Measurements from ENCODE around the gene GRID1.
"Not testable (repeated sequence)": the region's sequence is repeated elsewhere in the genome, so short reads cannot be mapped to it uniquely, and the experiment has no call there.

The GRID1 gene

DNA sequence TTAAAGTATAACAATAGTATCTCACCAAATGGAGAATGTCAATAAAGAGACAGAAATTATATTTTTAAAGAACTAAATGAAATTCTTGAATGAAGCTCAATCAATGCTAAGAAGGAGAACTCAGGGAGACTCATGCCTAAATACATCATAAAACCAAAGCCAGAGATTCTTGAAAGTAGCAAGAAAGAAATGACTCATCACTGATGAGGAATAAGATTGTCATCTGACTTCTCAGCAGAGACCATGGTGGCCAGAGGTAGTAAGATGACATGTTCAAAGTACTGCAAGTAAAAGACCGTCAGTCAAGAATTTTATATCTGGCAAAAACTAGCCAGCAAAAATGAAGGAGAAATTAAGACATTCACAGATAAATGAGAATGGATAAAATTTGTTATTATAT is 399.0 kb downstream of the GRID1 start:
- DNase-seq = no peak

DNA sequence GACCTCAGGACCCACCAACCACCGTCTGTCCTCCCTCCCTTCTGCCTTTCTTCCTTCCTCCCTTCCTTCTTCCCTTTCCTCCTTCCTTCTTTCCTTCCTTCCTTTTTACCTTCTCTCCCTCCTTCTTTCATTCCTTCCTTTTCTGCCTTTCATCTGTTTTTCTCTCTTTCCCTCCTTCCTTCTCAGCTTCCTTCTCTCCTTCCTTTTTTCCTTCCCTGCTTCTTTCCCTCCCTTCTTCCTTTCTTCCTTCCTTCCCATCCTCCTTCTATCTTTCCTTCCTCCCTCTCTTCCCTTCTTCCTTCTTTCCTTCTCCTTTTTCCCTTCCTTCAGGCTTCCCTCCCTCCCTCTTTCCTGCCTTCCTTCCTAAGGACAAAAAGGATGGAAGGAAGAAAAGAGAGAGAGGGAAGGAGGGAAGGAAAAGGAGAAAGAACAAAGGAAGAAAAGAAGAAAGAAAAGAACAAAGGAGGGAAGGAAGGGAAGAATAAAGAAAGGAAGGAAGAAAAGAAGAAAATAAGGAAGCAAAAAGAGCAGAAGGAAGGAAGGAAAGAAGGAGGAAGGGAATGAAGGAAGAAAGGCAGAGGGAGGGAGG is 405.0 kb downstream of the GRID1 start:
- no peak for DNase-seq

DNA sequence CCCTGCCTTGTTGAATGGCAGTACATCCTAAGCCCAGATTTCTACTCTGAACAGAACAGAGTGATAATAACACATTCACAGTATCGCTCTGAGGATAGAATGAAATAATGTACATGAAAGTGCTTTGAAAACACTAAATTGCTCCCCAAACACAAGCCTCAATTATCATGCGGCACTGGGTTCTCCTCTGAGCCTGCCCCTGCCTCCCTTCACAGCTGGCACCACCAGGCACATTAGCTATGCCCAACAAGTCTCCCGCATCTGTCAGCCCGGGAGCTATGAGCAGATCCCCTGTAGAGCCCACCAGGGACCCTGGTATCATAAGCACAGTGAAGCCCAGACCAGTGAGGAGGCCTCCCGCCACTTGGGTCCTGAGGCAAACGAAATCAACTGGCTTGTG is 405.5 kb downstream of the GRID1 start:
- no peak for DNase-seq

DNA sequence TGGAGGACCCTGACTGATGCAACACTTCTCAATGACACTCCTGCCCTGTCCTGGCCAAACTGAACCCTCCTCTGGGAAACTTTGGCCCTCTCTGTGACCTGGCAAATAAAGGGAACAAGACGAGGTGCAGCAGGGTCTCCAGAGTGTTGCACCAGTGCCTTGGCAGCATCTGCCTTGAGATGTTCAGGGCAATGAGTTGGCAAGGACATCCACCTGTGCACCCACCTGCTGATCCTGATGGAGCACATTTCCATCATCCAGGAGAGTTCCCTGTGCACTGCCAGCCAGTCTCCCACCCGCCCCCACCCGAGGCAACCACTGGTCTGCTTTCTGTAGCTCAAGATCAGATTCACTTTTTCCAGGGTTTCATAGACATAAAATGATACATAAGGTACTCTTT is 407.4 kb downstream of the GRID1 start:
- DNase-seq = no peak

DNA sequence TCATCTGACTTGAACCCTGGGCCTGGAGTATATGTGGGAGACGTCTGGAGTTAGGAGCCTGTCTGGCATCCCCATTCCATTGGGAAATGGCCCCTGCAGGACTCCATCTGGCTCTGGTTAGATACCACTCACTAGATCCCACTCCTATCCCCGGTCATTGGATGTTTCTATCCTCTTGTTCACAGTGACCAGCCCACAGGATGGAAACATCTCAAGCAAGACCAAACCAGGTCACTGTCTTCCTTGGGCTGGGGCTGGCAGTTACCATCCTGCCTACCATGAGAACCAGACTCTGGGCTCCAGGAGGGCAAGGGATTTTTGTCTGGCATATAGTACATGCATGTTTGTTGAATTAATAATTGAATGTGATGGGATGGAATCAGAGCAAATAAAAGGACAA is 415.7 kb downstream of the GRID1 start:
- DNase-seq = no peak

DNA sequence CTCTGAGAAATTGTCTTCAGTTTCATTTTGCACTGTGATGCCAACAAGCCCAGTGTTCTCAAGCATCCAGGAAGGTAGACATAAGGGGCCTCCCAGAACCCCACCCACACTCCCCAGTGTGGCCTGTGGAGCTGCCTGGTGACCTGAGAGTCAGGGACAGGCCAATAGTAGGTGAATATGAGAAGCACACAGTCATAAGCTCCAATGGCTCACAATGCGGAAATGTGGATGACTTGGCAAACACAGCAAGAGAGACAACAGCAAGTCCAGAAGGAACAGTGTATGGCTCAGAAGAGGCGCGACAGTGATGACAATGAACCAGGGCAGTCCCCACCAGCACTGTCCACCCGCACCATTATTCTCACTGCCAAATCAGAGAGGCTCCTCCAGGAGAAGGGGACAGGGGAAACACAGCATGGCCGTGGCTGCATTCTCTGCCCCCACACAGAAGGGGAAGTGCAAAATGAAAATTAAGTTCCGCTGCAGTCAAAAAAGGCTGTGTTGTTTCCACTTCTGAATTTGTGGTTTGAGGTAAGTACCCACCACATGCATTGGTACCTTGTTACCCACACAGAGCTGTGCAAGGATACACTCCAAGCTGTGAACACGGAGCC is 419.8 kb downstream of the GRID1 start:
- DNase-seq = no peak

DNA sequence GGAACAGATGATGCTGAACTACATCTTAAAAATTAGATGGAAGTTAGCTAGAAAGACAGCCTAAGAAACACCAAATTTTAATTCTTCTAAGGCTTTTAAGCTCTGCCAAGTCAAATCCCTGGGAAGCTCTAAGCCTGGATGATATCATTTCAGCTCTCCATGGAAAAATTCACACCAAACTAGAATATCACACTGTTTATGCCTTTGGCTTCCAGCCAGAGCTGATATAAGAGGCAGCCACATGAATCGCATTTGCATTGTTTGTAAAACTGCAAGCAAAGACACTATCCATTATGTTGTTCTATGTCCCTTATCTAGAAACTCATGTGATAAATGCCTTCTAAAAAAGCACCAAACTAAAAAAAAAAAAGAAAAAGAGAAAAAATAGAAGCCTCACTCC is 430.4 kb downstream of the GRID1 start:
- no peak for DNase-seq

DNA sequence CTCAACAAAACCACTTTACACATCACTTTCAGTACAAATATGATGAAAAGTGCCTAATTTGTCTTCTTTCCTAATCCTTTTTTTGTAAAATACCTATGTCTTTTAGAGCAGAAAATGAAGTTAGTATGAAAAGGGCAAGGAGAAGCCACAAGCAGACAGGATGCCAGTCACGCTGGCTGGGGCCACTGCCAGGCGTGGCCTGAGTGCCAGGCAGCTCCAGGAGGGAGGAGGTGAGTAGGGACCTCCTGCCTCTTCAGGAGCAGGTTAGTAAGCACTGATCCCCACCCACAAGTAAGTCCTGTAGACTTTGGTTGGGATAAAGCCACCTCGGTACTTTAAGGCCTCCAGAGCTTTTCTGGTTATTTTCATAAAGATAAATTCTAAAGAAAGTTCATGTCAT is 432.0 kb downstream of the GRID1 start:
- DNase-seq = no peak

DNA sequence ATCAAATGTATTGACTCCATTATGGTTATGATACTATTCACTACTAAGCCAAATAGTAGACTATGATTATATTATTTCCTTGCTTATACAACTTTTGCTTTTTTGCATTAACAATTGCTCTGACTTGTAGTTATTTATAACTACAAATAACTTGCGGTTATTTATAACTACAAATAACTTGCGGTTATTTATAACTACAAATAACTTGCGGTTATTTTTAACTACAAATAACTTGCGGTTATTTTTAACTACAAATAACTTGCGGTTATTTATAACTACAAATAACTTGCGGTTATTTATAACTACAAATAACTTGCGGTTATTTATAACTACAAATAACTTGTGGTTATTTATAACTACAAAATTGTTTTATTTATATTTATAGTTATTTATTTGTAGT is 436.6 kb downstream of the GRID1 start:
- not testable (repeated sequence) for DNase-seq

DNA sequence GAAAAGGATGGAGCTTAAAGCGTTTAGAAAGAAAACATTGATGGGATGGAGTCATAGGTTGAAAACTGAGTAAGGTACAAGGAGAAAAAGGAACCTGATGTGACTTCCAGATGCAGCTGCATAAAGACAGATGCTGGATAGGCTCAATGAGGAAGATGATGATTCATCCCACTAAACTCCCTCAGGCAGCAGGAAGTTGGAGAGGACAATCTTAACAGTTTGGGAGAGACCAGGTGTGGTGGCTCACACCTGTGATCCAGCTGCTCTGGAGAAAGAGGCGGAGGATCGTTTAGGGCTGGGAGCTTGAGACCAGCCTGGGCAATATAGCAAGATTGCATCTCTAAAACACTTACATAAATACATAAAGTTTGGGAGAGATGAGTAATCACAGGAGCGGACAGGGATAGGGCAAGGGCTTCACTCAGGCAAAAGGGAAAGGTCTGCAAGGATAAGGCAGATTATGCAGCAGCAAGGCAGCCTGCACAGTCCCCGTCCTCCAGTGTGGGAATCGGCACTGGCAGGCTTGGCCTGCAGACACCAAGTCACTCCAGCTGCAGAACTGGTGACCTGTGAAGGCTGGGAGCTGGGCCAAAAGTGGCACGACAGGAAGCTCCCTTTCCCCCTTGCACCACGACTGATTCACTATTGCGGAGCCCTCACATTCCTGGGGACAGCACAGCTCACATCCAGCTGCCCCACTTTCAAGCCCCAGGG is 438.5 kb downstream of the GRID1 start:
- no peak for DNase-seq

DNA sequence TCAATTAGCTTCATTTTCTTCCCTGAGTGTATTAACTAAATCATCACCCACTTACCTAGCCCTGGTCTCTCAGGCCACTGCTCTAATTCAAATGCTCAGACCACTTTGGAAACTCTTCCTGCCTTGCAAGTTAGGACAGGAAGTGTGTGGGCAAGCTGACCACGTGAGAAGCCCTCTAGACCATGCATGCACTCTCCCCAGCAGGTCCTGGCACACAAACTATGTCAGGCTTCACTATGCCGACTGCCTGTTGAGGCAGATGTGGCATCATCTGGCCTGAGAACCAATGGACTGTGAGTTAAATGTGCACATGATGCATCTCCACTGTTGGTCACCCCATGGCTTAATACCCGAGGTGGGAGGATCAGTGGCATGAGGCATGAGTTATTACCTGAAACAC is 439.6 kb downstream of the GRID1 start:
- no peak for DNase-seq

DNA sequence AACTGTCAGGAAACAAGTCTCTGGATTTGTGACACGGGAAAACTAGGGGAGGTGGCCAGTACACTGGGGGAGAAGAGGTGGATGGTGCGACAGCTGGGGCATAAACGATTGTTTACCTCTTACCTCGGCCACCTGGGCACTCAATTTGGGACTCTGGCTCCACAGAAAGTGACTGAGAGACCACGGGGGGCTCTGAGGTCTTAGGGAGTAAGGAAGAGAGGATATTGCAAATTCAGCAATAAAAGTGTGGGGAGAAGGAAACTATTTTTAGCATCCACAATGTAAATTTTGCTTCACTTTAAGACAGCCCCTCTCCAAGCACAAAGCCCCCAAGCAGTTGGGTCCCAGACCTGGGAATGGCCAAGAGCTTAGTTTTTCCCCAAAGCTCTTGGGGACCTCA is 440.5 kb downstream of the GRID1 start:
- DNase-seq = no peak

DNA sequence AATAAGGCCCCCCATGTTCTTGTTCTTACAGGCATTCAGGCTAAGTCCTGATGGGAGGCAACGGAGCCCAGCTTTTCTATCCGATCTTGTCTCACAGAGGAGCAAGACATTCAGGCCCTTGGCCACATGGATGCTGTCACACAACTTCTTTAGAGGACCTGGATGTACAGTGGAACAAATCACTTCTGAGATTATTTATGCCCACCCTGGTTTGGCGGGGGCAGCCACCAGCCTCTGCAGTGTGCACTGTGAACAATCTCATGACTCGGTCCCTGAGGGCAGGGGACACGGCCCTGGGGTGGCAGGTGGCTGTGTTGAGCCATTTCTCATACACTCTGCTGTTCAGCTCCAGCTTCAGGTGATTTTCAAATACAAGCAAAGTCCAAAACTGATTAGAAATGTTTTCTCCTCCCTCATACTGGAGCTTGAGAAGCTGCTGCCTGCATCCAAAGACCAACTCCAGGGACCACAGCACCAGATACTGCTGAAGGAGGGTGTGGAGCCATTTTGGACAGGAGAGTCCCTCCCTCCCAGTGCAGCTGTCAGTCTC is 441.3 kb downstream of the GRID1 start:
- no peak for DNase-seq

DNA sequence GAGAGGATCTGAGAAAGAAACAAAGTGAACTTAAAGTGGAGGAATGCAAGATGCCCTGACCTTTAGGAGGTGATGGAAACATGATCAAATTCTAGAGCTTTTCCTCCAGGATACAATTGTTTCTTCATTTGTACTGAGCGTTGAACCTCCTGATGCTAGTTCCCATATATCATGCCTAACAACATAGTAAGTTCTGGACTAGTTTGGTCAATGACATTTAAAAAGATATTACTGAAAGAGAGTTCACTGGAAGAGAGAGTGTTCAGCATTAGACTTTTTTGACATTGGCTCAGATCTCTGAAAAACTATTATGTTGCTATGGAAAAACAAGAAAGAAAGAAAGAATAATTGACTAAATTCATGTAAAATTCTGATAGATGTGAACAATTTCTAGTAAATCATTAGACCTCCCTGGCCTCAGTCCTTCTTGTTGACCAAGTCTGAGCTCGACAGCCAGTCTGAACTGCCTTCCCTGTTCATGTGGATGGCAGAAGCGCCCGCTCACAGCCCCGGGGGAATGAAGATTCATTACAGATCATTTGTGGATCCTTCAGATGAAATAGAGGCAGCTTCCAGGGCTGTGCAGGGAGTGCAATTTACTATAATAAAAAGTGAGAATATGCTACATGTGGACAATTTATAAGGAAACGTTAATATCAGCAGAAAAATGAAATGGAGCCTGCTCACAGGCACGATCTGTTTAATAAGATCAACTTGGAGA is 442.1 kb downstream of the GRID1 start:
- DNase-seq = no peak

DNA sequence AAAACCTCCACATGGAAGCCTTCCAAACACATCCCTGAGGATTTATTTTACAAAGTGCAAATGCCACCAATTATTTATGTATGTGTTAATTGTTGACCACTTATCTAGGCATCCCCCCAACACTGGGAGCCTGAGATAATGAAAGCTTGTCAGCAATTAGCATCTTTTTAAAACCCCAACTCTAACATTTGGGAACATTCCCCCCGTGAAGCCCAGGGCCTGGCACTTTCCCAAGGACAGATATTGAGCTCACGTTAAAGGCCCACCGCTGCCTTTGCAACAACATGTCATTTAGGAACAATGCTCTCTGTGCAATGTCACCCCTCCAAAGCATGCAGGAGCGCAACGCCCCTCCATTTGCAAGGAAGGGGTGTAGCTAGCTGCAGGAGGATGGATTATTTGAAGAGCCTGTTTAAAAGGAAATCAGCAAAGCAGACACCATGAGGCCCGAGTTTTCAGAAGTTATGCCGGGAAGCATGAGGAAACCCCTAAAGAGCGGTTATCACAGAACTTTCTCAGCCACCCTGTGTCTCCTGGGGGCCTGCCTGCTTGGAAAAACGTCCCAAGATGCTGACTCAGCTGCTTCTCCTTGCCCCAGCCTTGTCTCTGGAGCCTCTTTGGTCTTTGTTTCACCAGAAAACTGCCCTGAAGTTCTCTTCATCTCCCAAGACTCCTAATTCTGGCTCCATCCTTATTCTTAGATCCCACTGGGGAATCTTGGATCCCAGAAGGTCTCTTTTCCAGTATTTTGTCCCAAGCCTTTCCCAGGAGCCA is 444.1 kb downstream of the GRID1 start:
- no peak for DNase-seq

DNA sequence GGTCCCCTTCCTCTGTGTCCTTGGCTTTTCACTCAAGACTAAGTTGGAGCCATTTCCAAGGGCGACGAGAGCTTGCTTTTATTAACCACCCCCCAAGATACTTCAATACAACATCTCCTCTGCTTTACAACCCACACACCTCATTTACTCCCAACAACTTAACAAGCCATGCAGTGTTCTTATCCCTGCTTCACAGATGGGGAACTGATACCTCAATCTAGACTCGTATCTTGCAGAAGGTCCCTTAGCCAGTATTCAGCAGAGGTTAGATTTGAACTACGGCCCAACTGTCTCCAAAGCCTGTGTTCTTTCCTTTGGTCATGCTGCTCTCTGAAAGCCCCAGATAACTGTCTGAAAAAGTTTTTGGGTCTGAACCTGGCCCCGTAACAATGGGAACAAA is 444.8 kb downstream of the GRID1 start:
- DNase-seq = no peak

DNA sequence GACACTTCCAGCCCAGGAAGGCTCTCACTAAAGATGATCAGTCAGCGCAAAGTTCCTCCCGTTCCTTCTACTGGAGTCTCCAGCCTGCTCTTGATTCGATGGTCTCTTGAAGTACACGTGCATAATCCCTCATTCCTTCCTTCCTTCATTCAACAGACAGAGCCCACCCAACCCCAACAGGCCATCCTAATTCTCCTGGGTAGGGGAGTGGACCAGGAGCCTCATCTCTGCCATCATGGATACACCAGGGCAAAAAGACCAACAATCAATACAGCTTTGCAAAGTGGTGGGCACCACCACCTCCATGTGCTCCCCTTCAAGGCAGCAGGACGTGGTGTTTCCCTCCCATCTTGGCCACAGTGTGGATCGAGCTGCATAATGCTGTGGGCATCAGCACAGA is 446.3 kb downstream of the GRID1 start:
- DNase-seq = no peak

DNA sequence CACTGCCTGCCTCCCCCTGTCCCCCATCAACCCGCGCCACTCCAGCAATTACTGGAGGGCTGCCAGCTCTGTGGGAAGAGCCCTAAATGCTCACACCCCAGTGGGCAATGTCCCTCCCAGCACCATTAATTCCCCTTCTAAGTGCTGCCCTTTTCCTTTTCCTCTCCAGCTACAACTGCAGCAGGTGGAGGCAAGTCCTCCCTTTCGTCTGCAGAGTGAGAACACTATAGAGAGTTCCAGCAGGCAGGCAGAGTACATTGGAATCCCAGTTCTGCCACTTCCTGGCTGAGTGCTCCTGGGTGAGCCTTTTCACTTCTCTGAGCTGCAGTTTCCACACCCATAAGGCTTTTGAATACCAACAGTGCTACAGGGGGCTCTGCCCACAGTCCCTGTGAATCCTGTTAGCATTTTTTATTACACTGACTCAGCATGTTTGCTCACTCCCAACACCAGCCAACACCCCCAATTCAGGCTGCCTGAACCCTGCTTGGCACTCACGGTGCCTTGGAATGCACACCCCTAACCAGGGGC is 447.0 kb downstream of the GRID1 start:
- no peak for DNase-seq

DNA sequence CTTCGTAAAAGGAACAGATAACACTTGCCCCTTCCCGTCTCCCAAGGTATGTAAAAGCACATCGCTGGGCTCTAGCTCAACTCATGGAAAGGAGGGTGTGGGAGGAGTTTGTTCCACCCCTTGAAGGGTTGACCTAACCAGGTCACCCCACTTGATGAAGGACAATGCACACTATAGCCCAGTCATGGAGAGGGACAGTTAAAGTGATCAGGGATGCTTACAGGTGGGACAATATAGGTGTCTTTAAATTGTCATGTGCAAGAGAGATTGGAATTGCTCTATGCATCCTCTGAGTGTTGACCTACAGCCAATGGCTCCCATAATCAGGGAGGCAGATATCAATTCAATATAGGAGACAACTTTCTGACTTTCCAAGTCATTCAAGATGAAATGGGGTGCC is 448.2 kb downstream of the GRID1 start:
- no peak for DNase-seq

DNA sequence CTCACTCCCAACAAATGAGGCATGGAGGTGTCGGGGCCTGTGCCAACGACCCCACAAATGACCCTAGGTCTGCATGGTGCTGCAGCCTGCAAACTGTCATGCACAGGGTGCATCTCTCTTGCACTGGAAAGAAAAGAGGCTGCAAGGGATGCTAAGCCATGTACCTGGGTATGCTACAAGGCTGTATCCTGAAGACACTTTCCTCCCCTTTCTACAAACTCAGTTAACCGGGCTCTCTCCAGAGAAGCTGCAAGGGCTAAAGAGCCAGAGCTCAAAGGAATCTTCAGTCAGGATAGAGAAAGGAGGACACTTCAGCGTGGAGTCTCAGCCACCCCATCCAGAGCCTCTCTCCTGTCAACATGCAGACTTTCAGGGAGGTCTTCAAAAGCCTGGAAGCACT is 449.0 kb downstream of the GRID1 start:
- DNase-seq = no peak

DNA sequence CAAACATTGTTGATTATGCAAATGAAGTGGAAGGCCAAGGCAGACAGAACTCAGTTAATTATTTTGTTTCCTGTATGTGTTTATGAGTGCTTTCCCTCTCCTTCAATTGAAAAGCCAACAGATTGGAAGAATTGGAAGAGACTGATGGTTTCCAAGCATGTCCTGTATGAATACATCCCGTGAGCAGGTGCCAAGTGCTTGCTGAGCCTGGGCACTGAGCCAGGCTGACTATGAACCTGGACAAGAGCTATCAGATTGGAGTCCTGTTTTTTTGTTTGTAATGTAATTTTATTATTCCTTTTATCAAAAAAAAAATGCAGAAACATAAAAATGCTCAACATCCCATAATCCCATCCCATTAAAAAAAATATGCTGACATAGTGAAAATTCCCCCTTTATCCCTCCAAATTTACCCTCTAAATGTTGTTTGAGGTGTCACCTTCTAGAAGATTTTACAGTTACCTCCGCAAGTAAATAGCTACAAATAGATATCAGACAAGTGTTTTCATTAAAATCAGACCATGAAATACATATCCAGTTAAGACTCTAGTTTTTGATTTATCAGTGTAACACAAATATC is 449.5 kb downstream of the GRID1 start:
- no peak for DNase-seq

DNA sequence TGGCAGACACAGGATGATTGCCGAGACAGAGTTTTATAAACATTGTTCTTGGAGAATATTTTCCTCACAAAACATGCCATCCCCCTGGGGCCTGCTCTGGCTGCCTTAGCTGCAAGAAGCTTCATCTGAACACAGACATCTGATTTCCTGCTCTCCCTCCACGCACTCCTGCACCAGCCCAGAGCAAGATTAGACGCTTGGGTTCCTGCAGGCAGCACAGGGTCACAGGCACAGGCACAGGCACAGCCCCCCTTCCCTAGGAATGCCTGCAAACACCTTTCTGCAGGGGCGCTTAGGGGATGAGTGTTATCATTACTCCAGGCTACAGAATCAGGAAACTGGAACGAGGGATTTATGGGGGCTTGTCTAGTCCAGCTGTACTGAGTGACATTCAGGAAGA is 450.3 kb downstream of the GRID1 start:
- no peak for DNase-seq

Measured in stimulated activated naive CD4-positive, alpha-beta T cell (primary cell).